ENCODE results near the gene RAPGEF2.

RAPGEF2 gene

GRCh38 chr4:159296061-159296460, 193.2 kb downstream of the RAPGEF2 start:
- Histone ChIP-seq H3K27me3 (ENCODE audit: low read length) (no peaks in the 10 kb centered on the region), H3K9ac (ENCODE audit: low read length) (no peak overlapping the region), H3K4me3 (ENCODE audit: insufficient read depth, low read length, poor library complexity, severe bottlenecking) (no peak overlapping the region), H2AFZ (ENCODE audit: low read depth, low read length, severe bottlenecking) (no peak overlapping the region), H3K27ac (ENCODE audit: low read depth, low read length) (no peak overlapping the region), H3F3A (ENCODE audit: insufficient read depth) (no peaks in the 10 kb centered on the region), H3K36me3 (ENCODE audit: low read length) (no peaks in the 10 kb centered on the region), H3K9me3 (ENCODE audit: insufficient read depth, low read length) (no peaks in the 10 kb centered on the region), H4K20me1 (ENCODE audit: low read depth, low read length) (no peaks in the 10 kb centered on the region), H3K79me2 (ENCODE audit: insufficient read depth, low read length) (no peaks in the 10 kb centered on the region), H3K4me2 (ENCODE audit: low read depth, low read length, poor library complexity, severe bottlenecking) (no peak overlapping the region), H3K9me2 (replicated peaks; ENCODE audit: insufficient read depth, low read length) (no peaks in the 10 kb centered on the region)
- TF ChIP-seq EZH2phosphoT487 (conservative IDR thresholded peaks at IDR 0.05; ENCODE audit: low read length), result no peak
- TF ChIP-seq, protein P1, sequence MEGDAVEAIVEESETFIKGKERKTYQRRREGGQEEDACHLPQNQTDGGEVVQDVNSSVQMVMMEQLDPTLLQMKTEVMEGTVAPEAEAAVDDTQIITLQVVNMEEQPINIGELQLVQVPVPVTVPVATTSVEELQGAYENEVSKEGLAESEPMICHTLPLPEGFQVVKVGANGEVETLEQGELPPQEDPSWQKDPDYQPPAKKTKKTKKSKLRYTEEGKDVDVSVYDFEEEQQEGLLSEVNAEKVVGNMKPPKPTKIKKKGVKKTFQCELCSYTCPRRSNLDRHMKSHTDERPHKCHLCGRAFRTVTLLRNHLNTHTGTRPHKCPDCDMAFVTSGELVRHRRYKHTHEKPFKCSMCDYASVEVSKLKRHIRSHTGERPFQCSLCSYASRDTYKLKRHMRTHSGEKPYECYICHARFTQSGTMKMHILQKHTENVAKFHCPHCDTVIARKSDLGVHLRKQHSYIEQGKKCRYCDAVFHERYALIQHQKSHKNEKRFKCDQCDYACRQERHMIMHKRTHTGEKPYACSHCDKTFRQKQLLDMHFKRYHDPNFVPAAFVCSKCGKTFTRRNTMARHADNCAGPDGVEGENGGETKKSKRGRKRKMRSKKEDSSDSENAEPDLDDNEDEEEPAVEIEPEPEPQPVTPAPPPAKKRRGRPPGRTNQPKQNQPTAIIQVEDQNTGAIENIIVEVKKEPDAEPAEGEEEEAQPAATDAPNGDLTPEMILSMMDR (IDR thresholded peaks at IDR 0.05; ENCODE audit: insufficient read depth, low read length, poor library complexity, severe bottlenecking), result no peak

DNA sequence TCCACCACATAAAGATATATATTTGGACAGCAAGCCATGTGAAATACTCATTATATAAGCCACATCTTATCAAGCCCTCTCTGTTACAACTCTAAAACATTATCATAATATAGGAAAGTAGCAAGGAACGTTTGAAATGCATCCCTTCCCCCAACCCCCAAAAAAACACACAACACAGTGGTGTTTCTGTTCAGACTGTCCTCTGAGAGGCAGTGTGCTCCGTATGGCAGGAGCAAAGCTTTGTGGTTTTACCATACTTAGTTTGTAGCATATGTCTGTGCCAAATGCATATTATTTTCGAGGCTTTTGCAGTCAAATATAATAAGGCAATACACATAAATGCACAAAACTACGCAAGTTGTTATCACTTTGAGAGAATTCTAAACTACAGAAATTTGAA, 194.2 kb downstream of the RAPGEF2 start:
- Histone ChIP-seq H3K4me3 (ENCODE audit: insufficient read depth, low read length, poor library complexity, severe bottlenecking) (no peak overlapping the region), H3K27me3 (ENCODE audit: low read length) (no peaks in the 10 kb centered on the region), H3K9me3 (ENCODE audit: insufficient read depth, low read length) (no peaks in the 10 kb centered on the region), H3K79me2 (ENCODE audit: insufficient read depth, low read length) (no peaks in the 10 kb centered on the region), H3K36me3 (ENCODE audit: low read length) (no peaks in the 10 kb centered on the region), H3K4me2 (ENCODE audit: low read depth, low read length, poor library complexity, severe bottlenecking) (no peak overlapping the region), H3K9me2 (replicated peaks; ENCODE audit: insufficient read depth, low read length) (no peaks in the 10 kb centered on the region), H3K27ac (ENCODE audit: low read depth, low read length) (no peak overlapping the region), H4K20me1 (ENCODE audit: low read depth, low read length) (no peaks in the 10 kb centered on the region), H2AFZ (ENCODE audit: low read depth, low read length, severe bottlenecking) (no peak overlapping the region), H3K9ac (ENCODE audit: low read length) (no peak overlapping the region), H3F3A (ENCODE audit: insufficient read depth) (no peaks in the 10 kb centered on the region)
- TF ChIP-seq EZH2phosphoT487 (conservative IDR thresholded peaks at IDR 0.05; ENCODE audit: low read length), result no peak
- TF ChIP-seq, protein P1 (IDR thresholded peaks at IDR 0.05; ENCODE audit: insufficient read depth, low read length, poor library complexity, severe bottlenecking), result no peak

- H3F3A ChIP-seq (ENCODE audit: insufficient read depth), result no peaks in the 10 kb centered on the region
- no peaks in the 10 kb centered on the region for H3K9me3 ChIP-seq (ENCODE audit: insufficient read depth, low read length)
- TF ChIP-seq, protein P1 (IDR thresholded peaks at IDR 0.05; ENCODE audit: insufficient read depth, low read length, poor library complexity, severe bottlenecking), result no peak
- TF ChIP-seq EZH2phosphoT487 (conservative IDR thresholded peaks at IDR 0.05; ENCODE audit: low read length), result no peak
- no peak overlapping the region for H3K4me2 ChIP-seq (ENCODE audit: low read depth, low read length, poor library complexity, severe bottlenecking)
- H2AFZ ChIP-seq (ENCODE audit: low read depth, low read length, severe bottlenecking), result no peak overlapping the region
- no peaks in the 10 kb centered on the region for H4K20me1 ChIP-seq (ENCODE audit: low read depth, low read length)
- H3K27me3 ChIP-seq (ENCODE audit: low read length), result no peaks in the 10 kb centered on the region
- H3K9ac ChIP-seq (ENCODE audit: low read length), result no peak overlapping the region
- H3K79me2 ChIP-seq (ENCODE audit: insufficient read depth, low read length), result no peaks in the 10 kb centered on the region
- no peak overlapping the region for H3K4me3 ChIP-seq (ENCODE audit: insufficient read depth, low read length, poor library complexity, severe bottlenecking)
- no peaks in the 10 kb centered on the region for H3K36me3 ChIP-seq (ENCODE audit: low read length)
- H3K27ac ChIP-seq (ENCODE audit: low read depth, low read length), result no peak overlapping the region
- no peaks in the 10 kb centered on the region for H3K9me2 ChIP-seq (replicated peaks; ENCODE audit: insufficient read depth, low read length)
These were observed 195.6 kb downstream of the RAPGEF2 start for GRCh38 chr4:159298502-159298901.
